Measurements from ENCODE around the gene SCRN2. TPM values are rescaled to one million over a fixed set of nuclear protein-coding genes. Genes with fewer than 3 reads are reported as not detected.
A peak's percentile ranks its signal among the peaks of the same experiment; 100 is the strongest.

Gene SCRN2
- total and polyA plus RNA-seq, 2 of the 13 experiments (the other 11 are each of a cell fraction or from before 2014, with no cell fraction given) = 21.7 to 29.5 TPM

- TF ChIP-seq GMEB2 (CRISPR knock-in tag; IDR thresholded peaks at IDR 0.05; ENCODE audit: low read depth) (no peak), ZMYM4 (CRISPR knock-in tag; IDR thresholded peaks at IDR 0.05) (no peak), NCOR1 (IDR thresholded peaks at IDR 0.05; ENCODE audit: borderline replicate concordance, low read length) (no peak), ZFP37 (CRISPR knock-in tag; IDR thresholded peaks at IDR 0.05; ENCODE audit: borderline replicate concordance) (no peak), NR2F1 (CRISPR knock-in tag; IDR thresholded peaks at IDR 0.05) (no peak), TMF1 (CRISPR knock-in tag; IDR thresholded peaks at IDR 0.05; ENCODE audit: low read depth) (no peak), RAD51 (IDR thresholded peaks at IDR 0.05; ENCODE audit: borderline replicate concordance) (no peak), ZBTB8A (CRISPR knock-in tag; IDR thresholded peaks at IDR 0.05; ENCODE audit: borderline replicate concordance, low read depth) (no peak), NONO (IDR thresholded peaks at IDR 0.05) (no peak), NONO (CRISPR knock-in tag; conservative IDR thresholded peaks at IDR 0.05) (no peak), MEIS2 (CRISPR knock-in tag; IDR thresholded peaks at IDR 0.05) (0 out of 2 replicates have a peak, but pooled peaks have one; percentile 27), ZNF790 (CRISPR knock-in tag; IDR thresholded peaks at IDR 0.05; ENCODE audit: borderline replicate concordance) (no peak), ZNF260 (CRISPR knock-in tag; IDR thresholded peaks at IDR 0.05; ENCODE audit: borderline replicate concordance, low read depth) (no peak), TCF7L2 (IDR thresholded peaks at IDR 0.05; ENCODE audit: low read depth, low read length) (no peak), U2AF2 (IDR thresholded peaks at IDR 0.05; ENCODE audit: low read depth, low read length) (no peak), ZNF782 (CRISPR knock-in tag; IDR thresholded peaks at IDR 0.05; ENCODE audit: borderline replicate concordance) (no peak), RFX3 (CRISPR knock-in tag; IDR thresholded peaks at IDR 0.05) (no peak), MBD4 (IDR thresholded peaks at IDR 0.05; ENCODE audit: borderline replicate concordance, low read length) (no peak), ZKSCAN8 (CRISPR knock-in tag; IDR thresholded peaks at IDR 0.05; ENCODE audit: borderline replicate concordance) (no peak), IRF2 (CRISPR knock-in tag; IDR thresholded peaks at IDR 0.05) (no peak), ZNF747 (CRISPR knock-in tag; IDR thresholded peaks at IDR 0.05; ENCODE audit: borderline replicate concordance) (no peak), ERF (CRISPR knock-in tag; IDR thresholded peaks at IDR 0.05) (peak; percentile 43; the same call in 1 of the 2 replicates), ZNF124 (CRISPR knock-in tag; IDR thresholded peaks at IDR 0.05) (no peak), ZNF788 (CRISPR knock-in tag; IDR thresholded peaks at IDR 0.05; ENCODE audit: borderline replicate concordance) (no peak)
- TF ChIP-seq, protein P1, sequence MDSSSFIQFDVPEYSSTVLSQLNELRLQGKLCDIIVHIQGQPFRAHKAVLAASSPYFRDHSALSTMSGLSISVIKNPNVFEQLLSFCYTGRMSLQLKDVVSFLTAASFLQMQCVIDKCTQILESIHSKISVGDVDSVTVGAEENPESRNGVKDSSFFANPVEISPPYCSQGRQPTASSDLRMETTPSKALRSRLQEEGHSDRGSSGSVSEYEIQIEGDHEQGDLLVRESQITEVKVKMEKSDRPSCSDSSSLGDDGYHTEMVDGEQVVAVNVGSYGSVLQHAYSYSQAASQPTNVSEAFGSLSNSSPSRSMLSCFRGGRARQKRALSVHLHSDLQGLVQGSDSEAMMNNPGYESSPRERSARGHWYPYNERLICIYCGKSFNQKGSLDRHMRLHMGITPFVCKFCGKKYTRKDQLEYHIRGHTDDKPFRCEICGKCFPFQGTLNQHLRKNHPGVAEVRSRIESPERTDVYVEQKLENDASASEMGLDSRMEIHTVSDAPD (CRISPR knock-in tag; IDR thresholded peaks at IDR 0.05) = no peak
- TF ChIP-seq, protein P2, sequence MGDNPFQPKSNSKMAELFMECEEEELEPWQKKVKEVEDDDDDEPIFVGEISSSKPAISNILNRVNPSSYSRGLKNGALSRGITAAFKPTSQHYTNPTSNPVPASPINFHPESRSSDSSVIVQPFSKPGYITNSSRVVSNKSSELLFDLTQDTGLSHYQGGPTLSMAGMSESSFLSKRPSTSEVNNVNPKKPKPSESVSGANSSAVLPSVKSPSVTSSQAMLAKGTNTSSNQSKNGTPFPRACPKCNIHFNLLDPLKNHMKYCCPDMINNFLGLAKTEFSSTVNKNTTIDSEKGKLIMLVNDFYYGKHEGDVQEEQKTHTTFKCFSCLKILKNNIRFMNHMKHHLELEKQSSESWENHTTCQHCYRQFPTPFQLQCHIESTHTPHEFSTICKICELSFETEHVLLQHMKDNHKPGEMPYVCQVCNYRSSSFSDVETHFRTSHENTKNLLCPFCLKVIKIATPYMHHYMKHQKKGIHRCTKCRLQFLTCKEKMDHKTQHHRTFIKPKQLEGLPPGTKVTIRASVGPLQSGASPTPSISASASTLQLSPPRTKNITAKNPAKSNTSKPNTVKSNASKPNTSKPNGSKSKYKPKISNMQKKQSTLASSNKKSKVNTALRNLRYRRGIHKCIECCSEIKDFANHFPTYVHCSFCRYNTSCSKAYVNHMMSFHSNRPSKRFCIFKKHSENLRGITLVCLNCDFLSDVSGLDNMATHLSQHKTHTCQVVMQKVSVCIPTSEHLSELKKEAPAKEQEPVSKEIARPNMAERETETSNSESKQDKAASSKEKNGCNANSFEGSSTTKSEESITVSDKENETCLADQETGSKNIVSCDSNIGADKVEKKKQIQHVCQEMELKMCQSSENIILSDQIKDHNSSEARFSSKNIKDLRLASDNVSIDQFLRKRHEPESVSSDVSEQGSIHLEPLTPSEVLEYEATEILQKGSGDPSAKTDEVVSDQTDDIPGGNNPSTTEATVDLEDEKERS (CRISPR knock-in tag; IDR thresholded peaks at IDR 0.05) = no peak
Observed at GRCh38 chr17:47889734-47890529, 48.9 kb upstream of the SCRN2 start (continued).

Data from HepG2 (cell line).